HG03175 (cell line): ENCODE results near the gene CAND2.
"Not testable (repeated sequence)": the region's sequence is repeated elsewhere in the genome, so short reads cannot be mapped to it uniquely, and the experiment has no call there.

Source experiments
- ATAC-seq: cut with Tn5 transposase; IDR thresholded peaks from one replicate; pipeline ENCODE4 v1.9.1; 2021; ENCODE audit warnings: mild to moderate bottlenecking, moderate library complexity; ENCODE audit not compliant: unreplicated experiment

The CAND2 gene

GRCh38 chr3:12828751-12829150, 32.3 kb downstream of the CAND2 start:
- no peak for ATAC-seq

- no peak for ATAC-seq
Measured at GRCh38 chr3:12829404-12829803, 32.9 kb downstream of the CAND2 start.

- ATAC-seq, result no peak
Measured at GRCh38 chr3:12829886-12830784, 33.7 kb downstream of the CAND2 start.

GRCh38 chr3:12830785-12831156, 34.3 kb downstream of the CAND2 start:
- ATAC-seq, result no peak

DNA sequence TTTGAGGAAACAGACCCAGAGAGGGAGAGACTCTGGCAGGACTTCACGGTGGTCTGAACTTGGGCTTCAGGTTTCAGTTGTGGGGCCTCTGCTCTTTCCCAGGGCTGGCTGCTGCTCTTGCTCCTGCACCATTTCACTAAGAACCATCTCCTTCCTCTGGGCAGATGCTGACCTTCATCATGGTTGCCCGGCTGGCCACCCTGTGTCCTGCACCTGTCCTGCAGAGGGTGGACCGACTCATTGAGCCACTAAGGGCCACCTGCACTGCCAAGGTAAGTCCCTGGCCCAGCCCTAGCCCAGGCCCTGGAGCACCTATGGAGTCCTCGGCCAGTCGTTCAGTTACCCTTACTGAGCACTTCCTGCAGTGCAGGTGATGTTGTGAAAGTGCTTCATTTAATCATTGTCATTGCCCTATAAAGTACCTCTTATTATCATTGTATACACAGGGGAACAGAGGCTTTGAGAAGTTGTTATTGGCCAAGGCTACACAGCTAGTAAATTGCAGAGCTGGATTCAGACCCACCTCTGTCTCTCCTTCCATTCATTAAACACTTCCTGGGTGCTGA, 34.9 kb downstream of the CAND2 start:
- no peak for ATAC-seq

DNA sequence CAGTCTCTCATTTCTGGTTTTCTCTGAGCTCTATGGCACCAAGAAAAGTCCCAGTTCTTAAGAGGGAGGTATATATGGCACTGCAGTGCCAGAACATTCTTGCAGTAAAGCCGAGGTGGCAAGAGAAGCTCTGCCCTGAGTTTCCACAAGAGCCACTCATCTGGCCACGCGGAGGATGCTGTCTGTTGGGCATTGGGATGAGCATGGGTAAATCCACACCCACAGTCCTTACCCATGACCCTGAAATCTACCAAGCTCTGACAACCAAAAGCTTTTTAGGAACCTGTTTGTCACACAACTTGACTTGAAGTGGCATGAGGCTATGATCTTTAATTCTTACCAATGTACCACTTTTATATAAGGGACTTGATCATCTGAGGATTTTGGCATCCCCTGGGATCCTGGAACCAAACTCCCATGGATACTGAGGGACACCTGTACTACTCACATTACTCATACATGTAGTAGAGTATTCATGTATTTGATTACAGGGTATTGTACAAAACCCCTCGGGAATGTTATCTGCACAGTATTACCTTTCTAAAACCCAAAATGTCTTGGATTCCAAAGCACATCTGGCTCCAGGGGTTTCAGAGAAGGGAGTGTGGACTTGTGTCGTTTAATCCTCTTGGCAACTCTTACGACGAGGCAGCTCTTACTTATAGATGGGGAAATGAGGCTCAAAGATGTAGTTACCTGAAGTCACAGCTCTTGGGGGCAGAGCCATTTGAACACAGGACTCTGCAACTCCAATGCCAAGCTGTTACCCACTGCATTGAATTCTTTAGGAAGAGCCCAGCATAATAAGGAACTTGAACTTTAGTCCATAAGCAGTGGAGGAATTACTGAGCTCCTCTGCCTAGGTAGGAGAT, 36.1 kb downstream of the CAND2 start:
- no peak for ATAC-seq

- no peak for ATAC-seq
Measured at GRCh38 chr3:12833222-12834161, 37.0 kb downstream of the CAND2 start.

- ATAC-seq, result no peak
Measured at GRCh38 chr3:12835052-12835665, 38.7 kb downstream of the CAND2 start.

GRCh38 chr3:12837295-12837986, 41.0 kb downstream of the CAND2 start:
- ATAC-seq, result no peak

DNA sequence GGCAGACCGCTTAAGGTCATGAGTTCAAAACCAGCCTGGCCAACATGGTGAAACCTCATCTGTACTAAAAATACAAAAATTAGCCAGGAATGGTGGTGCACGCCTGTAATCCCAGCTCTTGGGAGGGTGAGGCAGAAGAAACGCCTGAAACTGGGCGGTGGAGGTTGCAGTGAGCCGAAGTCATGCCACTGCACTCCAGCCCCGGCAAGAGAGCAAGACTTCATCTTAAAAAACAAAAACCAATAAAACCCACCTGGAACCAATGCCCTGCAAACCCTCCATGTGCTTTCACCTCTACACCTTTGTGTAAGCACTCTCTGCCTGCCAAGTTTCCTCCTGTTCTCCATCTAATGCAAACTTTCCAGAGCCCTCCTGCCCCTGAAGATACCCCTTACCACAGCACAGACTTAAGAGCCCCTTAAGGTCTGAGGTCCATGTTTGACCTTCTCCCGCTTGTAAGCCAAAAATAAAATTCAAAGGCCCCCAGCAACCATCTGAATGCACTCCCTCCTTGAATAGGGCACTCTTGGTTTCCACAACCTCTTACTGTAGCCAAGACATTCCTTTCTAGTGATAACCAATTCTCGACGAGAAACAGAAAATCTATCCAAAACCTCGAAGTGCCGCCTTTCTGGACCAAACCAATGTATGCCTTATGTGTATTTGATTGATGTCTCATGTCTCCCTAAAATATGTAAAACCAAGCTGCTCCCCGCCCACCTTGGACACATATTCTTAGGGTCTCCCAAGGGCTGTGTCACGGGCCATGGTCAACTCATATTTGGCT, 41.9 kb downstream of the CAND2 start:
- no peak for ATAC-seq

GRCh38 chr3:12839156-12839946, 42.9 kb downstream of the CAND2 start:
- ATAC-seq, result no peak

DNA sequence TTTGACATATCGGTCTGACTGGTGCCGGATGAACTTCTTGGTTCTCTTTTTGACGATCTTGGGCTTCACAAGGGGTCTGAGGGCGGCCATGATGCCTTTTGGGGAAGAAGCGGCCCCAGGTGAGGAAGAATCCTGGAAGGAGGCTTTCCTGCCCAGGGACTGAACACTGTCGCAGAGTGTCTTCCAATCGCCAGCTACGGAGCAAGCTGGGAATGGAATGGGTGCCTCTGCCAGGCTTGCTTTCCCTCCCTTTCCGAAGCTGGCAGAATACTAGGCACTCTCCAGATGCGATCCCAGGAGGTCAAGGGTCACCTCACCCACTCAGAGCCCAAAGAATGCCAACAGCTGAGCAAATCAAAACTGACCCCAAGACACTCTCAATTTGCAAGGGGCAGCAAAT, 43.7 kb downstream of the CAND2 start:
- not testable (repeated sequence) for ATAC-seq

- ATAC-seq, result peak; percentile 40
Measured at GRCh38 chr3:12840591-12841148, 44.2 kb downstream of the CAND2 start.

DNA sequence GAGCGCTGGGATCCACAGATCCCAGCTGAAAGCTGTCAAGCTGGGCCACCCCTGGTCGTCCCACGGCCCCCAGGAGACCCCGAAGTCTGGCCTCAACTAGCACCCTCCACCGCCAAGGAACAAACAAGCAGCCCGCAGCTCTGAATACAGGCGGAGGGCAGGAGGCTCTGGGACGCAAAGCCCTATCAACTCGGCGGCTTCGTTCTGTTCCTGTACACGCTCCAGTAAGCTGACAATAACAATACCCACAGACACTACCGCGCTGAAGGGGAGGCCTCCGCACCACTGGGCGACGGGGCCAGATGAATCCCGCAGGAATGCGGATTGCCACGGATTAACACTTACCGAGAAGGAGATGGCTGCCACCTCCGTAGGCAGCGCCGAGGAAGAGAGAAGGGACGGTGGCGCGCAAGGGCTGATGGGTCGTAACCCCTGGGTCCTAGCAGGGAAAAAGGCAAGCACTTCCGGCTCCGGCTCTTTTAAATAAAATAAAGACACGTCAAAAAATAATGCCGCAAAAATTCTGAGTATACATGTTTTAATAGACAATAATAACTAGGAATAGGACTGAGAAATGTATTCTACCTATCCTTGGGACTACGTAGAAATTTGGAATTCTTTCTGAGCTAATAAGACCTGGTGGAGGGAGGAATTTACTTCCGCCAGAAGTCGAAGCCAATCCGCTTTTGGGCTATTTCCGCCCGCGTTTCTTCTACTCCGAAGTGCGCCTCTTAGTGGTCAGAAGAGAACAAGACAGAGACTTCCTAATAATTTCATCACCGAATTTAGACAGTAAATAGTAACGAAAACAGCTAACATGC, 44.9 kb downstream of the CAND2 start, which contains the start of gene RPL32:
RPL32 (minus strand) TSS at position 417 of the 821 bp plus-strand sequence. CDS start 1,328 bp downstream, outside the sequence.
- ATAC-seq, result peak; percentile 84

DNA sequence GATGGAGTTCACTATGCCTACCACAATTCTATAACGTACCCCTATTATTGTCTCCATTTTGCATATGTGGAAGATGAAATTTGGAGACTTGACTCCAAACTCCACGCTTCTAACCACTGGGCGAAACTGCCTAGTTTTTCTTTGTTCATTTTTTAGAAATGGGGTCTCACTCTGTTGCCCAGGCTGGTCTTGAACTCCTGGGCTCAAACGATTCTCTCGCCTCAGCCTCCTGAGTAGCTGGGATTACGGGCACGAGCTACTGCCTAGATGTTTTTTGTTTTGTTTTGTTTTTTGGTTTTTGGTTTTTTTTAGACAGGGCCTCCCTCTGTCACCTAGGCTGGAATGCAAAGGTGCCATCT, 45.5 kb downstream of the CAND2 start:
- peak; percentile 2 for ATAC-seq

DNA sequence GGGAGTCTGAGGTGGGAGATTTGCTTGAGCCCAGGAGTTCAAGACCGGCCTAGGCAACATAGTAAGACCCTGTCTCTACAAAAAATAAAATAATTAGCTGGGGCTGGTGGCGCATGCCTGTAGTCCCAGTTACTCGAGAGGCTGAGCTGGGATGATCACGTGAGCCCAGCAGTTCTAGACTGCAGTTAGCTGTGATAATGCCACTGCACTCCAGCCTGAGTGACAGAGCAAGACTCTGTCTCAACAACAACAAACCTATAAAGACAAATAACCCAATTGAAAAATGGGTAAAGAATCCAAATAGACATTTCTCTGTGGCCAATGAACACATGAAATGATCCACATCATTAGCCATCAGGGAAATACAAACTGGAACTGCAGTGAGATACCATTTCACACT, 46.0 kb downstream of the CAND2 start:
- ATAC-seq, result no peak

DNA sequence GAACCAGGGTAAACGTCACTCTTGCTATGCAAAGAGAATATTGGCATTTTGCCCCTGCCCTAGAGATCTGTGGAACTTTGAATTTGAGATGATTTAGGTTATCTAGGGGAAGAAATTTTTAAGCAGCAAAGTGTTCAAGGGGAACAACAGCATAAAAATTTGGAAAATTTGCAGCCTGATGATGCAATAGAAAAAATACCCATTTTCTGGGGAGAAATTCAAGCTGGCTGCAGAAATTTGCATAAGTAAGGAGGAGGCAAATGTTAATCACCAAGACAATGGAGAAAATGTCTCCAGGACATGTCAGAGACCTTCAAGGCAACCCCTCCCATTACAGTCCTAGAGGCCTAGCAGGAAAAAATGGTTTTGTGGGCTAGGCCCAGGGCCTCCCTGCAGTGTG, 49.3 kb downstream of the CAND2 start:
- ATAC-seq, result no peak
